IMR-90 (cell line): ENCODE measurements around the gene MACROD1. TPM values are rescaled to one million over a fixed set of nuclear protein-coding genes. Genes with fewer than 3 reads are reported as not detected.

Experiments used
- ATAC-seq: fragments of 200-7000 bp; cut with Tn5 transposase; 2 replicates; pipeline ENCODE4 v1.9.1; 2020; ENCODE audit warnings: low read depth, mild to moderate bottlenecking, moderate library complexity
- BruUV-seq: library from RNA; stranded (reverse); fragments of 400-500 nt; replicated peaks from 2 replicates; lab custom pipeline; 2021; lab: Mats Ljungman, UMichigan
- CTCF ChIA-PET: fragments of 300-600 bp; formaldehyde crosslinking; extraction: SDS; loops from one replicate; lab custom pipeline; 2021; ENCODE audit warnings: antibody characterized with exemption; lab: Yijun Ruan, JAX
- POLR2A ChIA-PET: fragments of 300-600 bp; sonication (Branson Sonifier 250); formaldehyde crosslinking; loops from one replicate; lab custom pipeline; 2022; ENCODE audit warnings: antibody characterized with exemption; ENCODE audit not compliant: unreplicated experiment; lab: Charles Lee
- DNase-seq: peaks from one replicate; pipeline ENCODE4 v3.0.0; 2013
- H2AFZ ChIP-seq: replicated peaks from 2 replicates; pipeline ENCODE3; 2013; ENCODE audit warnings: low read length, mild to moderate bottlenecking; ENCODE audit not compliant: poor library complexity
- H2AK5ac ChIP-seq: 2 replicates; pipeline ENCODE4 v1.6.1; 2013; ENCODE audit warnings: low read depth, low read length, inconsistent platforms
- H2AK9ac ChIP-seq: replicated peaks from 2 replicates; pipeline ENCODE3; 2013; ENCODE audit warnings: mild to moderate bottlenecking, low read depth, low read length, moderate library complexity; ENCODE audit not compliant: poor library complexity
- H2BK120ac ChIP-seq: 2 replicates; pipeline ENCODE4 v1.6.1; 2013; ENCODE audit warnings: low read depth, low read length, inconsistent platforms
- H2BK15ac ChIP-seq: 3 replicates; pipeline ENCODE4 v1.6.1; 2013; ENCODE audit warnings: low read depth, low read length, inconsistent platforms
- H2BK20ac ChIP-seq: 2 replicates; pipeline ENCODE4 v1.6.1; 2013; ENCODE audit warnings: low read depth, mild to moderate bottlenecking, inconsistent platforms, low read length, moderate library complexity
- H2BK5ac ChIP-seq: 2 replicates; pipeline ENCODE4 v1.6.1; 2013; ENCODE audit warnings: mild to moderate bottlenecking, low read depth, low read length, inconsistent platforms; ENCODE audit not compliant: poor library complexity, severe bottlenecking
- H3K14ac ChIP-seq: replicated peaks from 2 replicates; pipeline ENCODE4 v1.6.1; 2013; ENCODE audit warnings: low read depth, low read length, inconsistent platforms
- H3K18ac ChIP-seq: 2 replicates; pipeline ENCODE4 v1.6.1; 2013; ENCODE audit warnings: low read depth, low read length, control low read depth
- H3K23ac ChIP-seq: 2 replicates; pipeline ENCODE4 v1.6.1; 2013; ENCODE audit warnings: low read depth, low read length, inconsistent platforms
- H3K27ac ChIP-seq: 2 replicates; pipeline ENCODE4 v1.5.1; 2013; ENCODE audit warnings: mild to moderate bottlenecking, control low read depth, low read length; ENCODE audit not compliant: insufficient read depth
- H3K27me3 ChIP-seq: 2 replicates; pipeline ENCODE4 v1.6.1; 2013; ENCODE audit warnings: low read length; ENCODE audit not compliant: control insufficient read depth, insufficient read depth
- H3K36me3 ChIP-seq: 2 replicates; pipeline ENCODE4 v1.6.1; 2013; ENCODE audit warnings: low read length, mixed read lengths; ENCODE audit not compliant: control insufficient read depth, insufficient read depth
- H3K4ac ChIP-seq: 2 replicates; pipeline ENCODE4 v1.6.1; 2013; ENCODE audit warnings: low read depth, low read length, inconsistent platforms
- H3K4me1 ChIP-seq: 2 replicates; pipeline ENCODE4 v1.6.1; 2013; ENCODE audit warnings: low read length, mixed read lengths; ENCODE audit not compliant: control insufficient read depth, insufficient read depth
- H3K4me2 ChIP-seq: 2 replicates; pipeline ENCODE4 v1.6.1; 2013; ENCODE audit warnings: low read depth, mild to moderate bottlenecking, control low read depth, low read length, moderate library complexity
- H3K4me3 ChIP-seq: 2 replicates; pipeline ENCODE4 v1.5.1; 2013; ENCODE audit warnings: low read depth, mild to moderate bottlenecking, control low read depth, low read length, moderate library complexity; ENCODE audit not compliant: insufficient read depth
- H3K56ac ChIP-seq: 2 replicates; pipeline ENCODE4 v1.6.1; 2013; ENCODE audit warnings: low read length, inconsistent platforms; ENCODE audit not compliant: insufficient read depth; ENCODE audit errors: extremely low read depth
- H3K79me1 ChIP-seq, 2 experiments: 2 replicates each; pipeline ENCODE4 v1.6.1; 2013; ENCODE audit warnings: low read length in 2 of 2, inconsistent platforms in 1 of 2, low read depth in 1 of 2
- H3K9ac ChIP-seq: 2 replicates; pipeline ENCODE4 v1.6.1; 2013; ENCODE audit warnings: low read depth, low read length, control low read depth
- H3K9me1 ChIP-seq: 2 replicates; pipeline ENCODE4 v1.6.1; 2013; ENCODE audit warnings: low read length, inconsistent platforms; ENCODE audit not compliant: insufficient read depth
- H3K9me3 ChIP-seq: 2 replicates; pipeline ENCODE4 v1.6.1; 2013; ENCODE audit warnings: low read length; ENCODE audit not compliant: control insufficient read depth, insufficient read depth
- H4K20me1 ChIP-seq: 2 replicates; pipeline ENCODE4 v1.6.1; 2013; ENCODE audit warnings: low read length, inconsistent platforms; ENCODE audit not compliant: insufficient read depth
- H4K5ac ChIP-seq: 2 replicates; pipeline ENCODE4 v1.6.1; 2013; ENCODE audit warnings: mild to moderate bottlenecking, low read depth, low read length, control low read depth
- H4K8ac ChIP-seq, 2 experiments: 2 replicates each; pipeline ENCODE4 v1.6.1; 2013; ENCODE audit warnings: low read depth in 2 of 2, low read length in 2 of 2, control low read depth in 1 of 2, inconsistent platforms in 1 of 2
- H4K91ac ChIP-seq: 2 replicates; pipeline ENCODE4 v1.6.1; 2013; ENCODE audit warnings: low read depth, low read length, inconsistent platforms; ENCODE audit not compliant: insufficient read depth
- FOS ChIP-seq: fragments of 150-350 bp; IDR thresholded peaks from 2 replicates; pipeline ENCODE4 v1.6.1; 2016; ENCODE audit warnings: low read depth, low read length
- WGBS, 2 experiments: methylation state at CpG; one replicate each; pipeline versions ENCODE4 v1.1.5 to v1.1.7; 2013; ENCODE audit warnings: missing lambda C conversion rate in 2 of 2; ENCODE audit not compliant: insufficient read length in 1 of 2; ENCODE audit errors: extremely low coverage in 2 of 2; 5-methylcytosine and 5-hydroxymethylcytosine counted together
- dilution Hi-C: fragments of 300-500 bp; cut with HindIII; formaldehyde crosslinking; loops from one replicate; pipeline ENCODE4 v1.14.3; 2018; ENCODE audit warnings: low sequenced_read_pairs; ENCODE audit not compliant: unreplicated experiment
- in situ Hi-C: fragments of 300-500 bp; cut with MboI; formaldehyde crosslinking; loops from 3 replicates; pipeline ENCODE4 v1.14.3; 2019; ENCODE audit warnings: low sequenced_read_pairs, inconsistent platforms, mixed read lengths
- intact Hi-C: fragments of 100-400 bp; cut with micrococcal nuclease; formaldehyde crosslinking; loops from 2 replicates; pipeline ENCODE4 v1.10.0; 2022
- polyA plus RNA-seq, 3 experiments: library from polyadenylated mRNA; depleted of rRNA; stranded (reverse); fragments of >200 nt; gene quantifications; 2 replicates each; pipeline ENCODE4 v1.2.3, GENCODE V29; 2012; ENCODE audit warnings: low replicate concordance in 1 of 3
- total RNA-seq: library from RNA; depleted of rRNA; stranded (reverse); fragments of >200 nt; gene quantifications from 2 replicates; pipeline ENCODE4 v1.2.3, GENCODE V29; 2012
- TF ChIP-seq, protein P1 (sequence below): fragments of 150-350 bp; IDR thresholded peaks from 2 replicates; pipeline ENCODE4 v1.6.1; 2016; ENCODE audit warnings: low read depth, mild to moderate bottlenecking, low read length, moderate library complexity, borderline replicate concordance

Gene MACROD1
- total and polyA plus RNA-seq, 2 of the 4 experiments (the other 2 are of a cell fraction), result 2.5 to 9.3 TPM

DNA sequence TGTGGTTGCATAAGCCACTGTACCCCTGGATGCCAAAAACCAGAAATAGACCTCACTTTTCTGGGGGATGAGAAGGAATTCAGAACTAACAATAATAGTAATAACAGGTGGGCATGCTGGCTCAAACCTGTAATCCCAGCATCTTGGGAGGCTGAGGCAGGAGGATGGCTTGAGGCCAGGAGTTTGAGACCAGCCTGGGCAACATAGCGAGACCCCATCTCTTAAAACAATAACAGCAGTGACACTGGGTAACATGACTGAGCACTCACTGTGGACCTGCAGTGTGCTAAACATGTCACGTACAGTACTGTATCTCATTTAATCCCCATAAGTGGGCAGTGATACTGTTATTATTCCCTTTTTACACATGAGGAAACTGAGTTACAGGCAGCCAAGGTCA lies 120.2 kb downstream of the MACROD1 start:
- dilution Hi-C loops, result no loop called here
- H3K4me3 ChIP-seq, result no peak overlapping the region
- H2AK5ac ChIP-seq, result no peak overlapping the region
- no peak overlapping the region for H3K4ac ChIP-seq
- no peak overlapping the region for H3K18ac ChIP-seq
- no peak overlapping the region for H4K5ac ChIP-seq
- TF ChIP-seq, protein P1, sequence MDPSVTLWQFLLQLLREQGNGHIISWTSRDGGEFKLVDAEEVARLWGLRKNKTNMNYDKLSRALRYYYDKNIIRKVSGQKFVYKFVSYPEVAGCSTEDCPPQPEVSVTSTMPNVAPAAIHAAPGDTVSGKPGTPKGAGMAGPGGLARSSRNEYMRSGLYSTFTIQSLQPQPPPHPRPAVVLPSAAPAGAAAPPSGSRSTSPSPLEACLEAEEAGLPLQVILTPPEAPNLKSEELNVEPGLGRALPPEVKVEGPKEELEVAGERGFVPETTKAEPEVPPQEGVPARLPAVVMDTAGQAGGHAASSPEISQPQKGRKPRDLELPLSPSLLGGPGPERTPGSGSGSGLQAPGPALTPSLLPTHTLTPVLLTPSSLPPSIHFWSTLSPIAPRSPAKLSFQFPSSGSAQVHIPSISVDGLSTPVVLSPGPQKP, result no peak
- TF ChIP-seq FOS, result no peak
- H3K27me3 ChIP-seq, result no peaks in the 10 kb centered on the region; the same call in 1 of the 2 replicates
- H3K4me2 ChIP-seq, result no peak overlapping the region
- no peaks in the 10 kb centered on the region for H3K4me1 ChIP-seq
- H3K36me3 ChIP-seq, result no peaks in the 10 kb centered on the region
- no peak overlapping the region for H2AFZ ChIP-seq
- H4K91ac ChIP-seq, result no peak overlapping the region
- H2BK5ac ChIP-seq, result no peak overlapping the region
- H3K14ac ChIP-seq, result no peak overlapping the region
- DNase-seq (no peak), ATAC-seq (no peak)
- POLR2A ChIA-PET, result no interaction called here
- intact Hi-C loops, result no loop called here
- H4K20me1 ChIP-seq, result peaks cover 8% of the 10 kb centered on the region; the same call in 1 of the 2 replicates
- in situ Hi-C loops, result no loop called here
- H2AK9ac ChIP-seq, result no peak overlapping the region
- H4K8ac ChIP-seq, result no peak overlapping the region
- H3K23ac ChIP-seq, result no peak overlapping the region
- H2BK15ac ChIP-seq, result no peak overlapping the region
- no peak overlapping the region for H2BK20ac ChIP-seq
- H3K56ac ChIP-seq, result no peak overlapping the region
- no peaks in the 10 kb centered on the region for H3K9me3 ChIP-seq
- H3K79me1 ChIP-seq, result no peaks in the 10 kb centered on the region
- WGBS, 2 experiments, result 100% methylated on average over 1 of the region's 2 CpGs; no CpG with 5 or more reads in 1 of the 2 experiments
- no peak overlapping the region for H3K9ac ChIP-seq
- BruUV-seq, result no TSS peak
- CTCF ChIA-PET, result no interaction called here
- no peak overlapping the region for H2BK120ac ChIP-seq
- no peaks in the 10 kb centered on the region for H3K9me1 ChIP-seq
- H3K27ac ChIP-seq, result no peak overlapping the region
